Neural cell (in vitro differentiated cells): ENCODE data around the gene DNAH6.

Experiments
- EP300 ChIP-seq: fragments of 450-650 bp; conservative IDR thresholded peaks from 2 replicates; pipeline ENCODE4 v1.6.1; 2014; ENCODE audit warnings: antibody characterized with exemption, mild to moderate bottlenecking, moderate library complexity; ENCODE audit not compliant: poor library complexity, severe bottlenecking
- EZH2 ChIP-seq: fragments of 200-600, 300-800 bp; shearing (Covaris generic), sonication (generic); IDR thresholded peaks from 2 replicates; pipeline ENCODE4 v1.6.1; 2014; ENCODE audit warnings: antibody characterized with exemption, low read length, borderline replicate concordance, mild to moderate bottlenecking; ENCODE audit not compliant: insufficient read depth, poor library complexity, severe bottlenecking
- POLR2AphosphoS5 ChIP-seq: IDR thresholded peaks from 2 replicates; pipeline ENCODE4 v1.6.1; 2012
- TAF1 ChIP-seq: IDR thresholded peaks from 2 replicates; pipeline ENCODE4 v1.6.1; 2012; ENCODE audit warnings: low read depth
- TF ChIP-seq, protein P1 (sequence below): fragments of 450-650 bp; IDR thresholded peaks from 2 replicates; pipeline ENCODE4 v1.5.1; 2014; ENCODE audit warnings: antibody characterized with exemption, mild to moderate bottlenecking, moderate library complexity; ENCODE audit not compliant: poor library complexity, severe bottlenecking

DNA sequence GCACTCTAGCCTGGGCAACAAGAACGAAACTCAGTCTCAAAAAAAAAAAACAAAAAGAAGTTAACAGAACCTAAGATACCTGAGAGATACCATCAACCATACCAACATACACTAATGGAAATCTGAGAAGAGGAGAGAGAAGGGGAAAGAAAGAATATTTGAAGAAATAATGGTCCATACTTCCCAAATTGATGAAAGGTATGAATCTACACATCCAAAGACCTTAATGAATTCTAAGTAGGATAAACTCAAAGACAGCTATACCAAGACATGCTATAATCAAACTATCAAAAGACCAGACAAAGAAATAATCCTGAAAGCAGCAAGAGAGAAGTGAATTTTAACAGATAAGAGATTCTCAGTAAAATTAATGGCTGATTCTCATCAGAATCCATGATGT is 255.0 kb downstream of the DNAH6 start:
- TF ChIP-seq, protein P1, sequence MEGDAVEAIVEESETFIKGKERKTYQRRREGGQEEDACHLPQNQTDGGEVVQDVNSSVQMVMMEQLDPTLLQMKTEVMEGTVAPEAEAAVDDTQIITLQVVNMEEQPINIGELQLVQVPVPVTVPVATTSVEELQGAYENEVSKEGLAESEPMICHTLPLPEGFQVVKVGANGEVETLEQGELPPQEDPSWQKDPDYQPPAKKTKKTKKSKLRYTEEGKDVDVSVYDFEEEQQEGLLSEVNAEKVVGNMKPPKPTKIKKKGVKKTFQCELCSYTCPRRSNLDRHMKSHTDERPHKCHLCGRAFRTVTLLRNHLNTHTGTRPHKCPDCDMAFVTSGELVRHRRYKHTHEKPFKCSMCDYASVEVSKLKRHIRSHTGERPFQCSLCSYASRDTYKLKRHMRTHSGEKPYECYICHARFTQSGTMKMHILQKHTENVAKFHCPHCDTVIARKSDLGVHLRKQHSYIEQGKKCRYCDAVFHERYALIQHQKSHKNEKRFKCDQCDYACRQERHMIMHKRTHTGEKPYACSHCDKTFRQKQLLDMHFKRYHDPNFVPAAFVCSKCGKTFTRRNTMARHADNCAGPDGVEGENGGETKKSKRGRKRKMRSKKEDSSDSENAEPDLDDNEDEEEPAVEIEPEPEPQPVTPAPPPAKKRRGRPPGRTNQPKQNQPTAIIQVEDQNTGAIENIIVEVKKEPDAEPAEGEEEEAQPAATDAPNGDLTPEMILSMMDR = no peak
- TF ChIP-seq EP300 (no peak), POLR2AphosphoS5 (no peak), EZH2 (no peak), TAF1 (no peak)
